HepG2 (cell line): Measurements from ENCODE around the gene SYMPK. TPM values are rescaled to one million over a fixed set of nuclear protein-coding genes. Genes with fewer than 3 reads are reported as not detected.

Source experiments
- CEBPB ChIP-seq: IDR thresholded peaks from 2 replicates; pipeline ENCODE4 v1.6.1; 2011; ENCODE audit warnings: low read depth, low read length, improper control_type of control experiment, borderline replicate concordance
- CHCHD3 ChIP-seq: sonication (generic); formaldehyde crosslinking; IDR thresholded peaks from 2 replicates; pipeline ENCODE4 v1.8.0; 2022; ENCODE audit warnings: mild to moderate bottlenecking, missing genetic modification reagents, moderate library complexity
- HNF1A ChIP-seq, 2 experiments: sonication (generic) in 1 of 2; formaldehyde crosslinking in 1 of 2; IDR thresholded peaks; 2 replicates each; pipeline versions ENCODE4 v1.4.0 to v1.6.1; 2016 to 2020; ENCODE audit warnings: borderline replicate concordance in 1 of 2, low read depth in 1 of 2, mild to moderate bottlenecking in 1 of 2, missing genetic modification reagents in 1 of 2
- HNRNPLL ChIP-seq: fragments of 200-400 bp; formaldehyde crosslinking; IDR thresholded peaks from 2 replicates; pipeline ENCODE4 v1.6.1; 2017; ENCODE audit warnings: mild to moderate bottlenecking, low read depth, low read length; ENCODE audit not compliant: poor library complexity, severe bottlenecking
- KLF9 ChIP-seq: IDR thresholded peaks from 2 replicates; pipeline ENCODE4 v1.6.1; 2016; ENCODE audit warnings: low read depth
- RBAK ChIP-seq: sonication (generic); formaldehyde crosslinking; IDR thresholded peaks from 2 replicates; pipeline ENCODE4 v1.5.1; 2020; ENCODE audit warnings: mild to moderate bottlenecking, missing genetic modification reagents
- RNF219 ChIP-seq: sonication (generic); formaldehyde crosslinking; IDR thresholded peaks from 2 replicates; pipeline ENCODE4 v1.5.0; 2020; ENCODE audit warnings: mild to moderate bottlenecking, missing genetic modification reagents
- ZNF121 ChIP-seq: sonication (generic); formaldehyde crosslinking; IDR thresholded peaks from 2 replicates; pipeline ENCODE4 v1.5.0; 2020; ENCODE audit warnings: mild to moderate bottlenecking, missing genetic modification reagents
- ZNF280B ChIP-seq: sonication (generic); formaldehyde crosslinking; IDR thresholded peaks from 2 replicates; pipeline ENCODE4 v1.5.0; 2020; ENCODE audit warnings: missing genetic modification reagents, mild to moderate bottlenecking, borderline replicate concordance
- ZNF678 ChIP-seq: sonication (generic); formaldehyde crosslinking; IDR thresholded peaks from 2 replicates; pipeline ENCODE4 v1.4.0; 2020; ENCODE audit warnings: mild to moderate bottlenecking, missing genetic modification reagents
- ZNF740 ChIP-seq: sonication (generic); formaldehyde crosslinking; IDR thresholded peaks from 2 replicates; pipeline ENCODE4 v1.4.0; 2020; ENCODE audit warnings: missing genetic modification reagents
- polyA plus RNA-seq, 8 experiments: library from polyadenylated mRNA; depleted of rRNA in 3 of 8; stranded (reverse) in 7 of 8; unstranded in 1 of 8; fragments of >200 nt; fragmentation: Illumina TruSeq in 4 of 8; extraction: Trizol in 4 of 8; gene quantifications; 2 replicates each; pipeline versions ENCODE4 v1.2.1 to v1.2.3, GENCODE V29; 2011 to 2016; ENCODE audit warnings: low read depth in 4 of 8, missing spikeins in 1 of 8, mixed read lengths in 1 of 8; ENCODE audit not compliant: insufficient read depth in 1 of 8
- total RNA-seq, 5 experiments: library from RNA; depleted of rRNA; stranded (reverse); fragments of >200 nt; fragmentation: Illumina TruSeq; extraction: Trizol; gene quantifications; 2 replicates each; pipeline ENCODE4 v1.2.3, GENCODE V29; 2016; ENCODE audit warnings: low read depth in 1 of 5
- TF ChIP-seq, protein P1 (sequence below): sonication (generic); formaldehyde crosslinking; IDR thresholded peaks from 2 replicates; pipeline ENCODE4 v1.4.0; 2020; ENCODE audit warnings: missing genetic modification reagents
- TF ChIP-seq, protein P2 (sequence below): sonication (generic); formaldehyde crosslinking; IDR thresholded peaks from 2 replicates; pipeline ENCODE4 v1.4.0; 2020; ENCODE audit warnings: missing genetic modification reagents

The SYMPK gene
- total and polyA plus RNA-seq, 2 of the 13 experiments (the other 11 are each of a cell fraction or from before 2014, with no cell fraction given) = 21.9 to 55.7 TPM

- no peak for TF ChIP-seq RNF219
- TF ChIP-seq, protein P1, sequence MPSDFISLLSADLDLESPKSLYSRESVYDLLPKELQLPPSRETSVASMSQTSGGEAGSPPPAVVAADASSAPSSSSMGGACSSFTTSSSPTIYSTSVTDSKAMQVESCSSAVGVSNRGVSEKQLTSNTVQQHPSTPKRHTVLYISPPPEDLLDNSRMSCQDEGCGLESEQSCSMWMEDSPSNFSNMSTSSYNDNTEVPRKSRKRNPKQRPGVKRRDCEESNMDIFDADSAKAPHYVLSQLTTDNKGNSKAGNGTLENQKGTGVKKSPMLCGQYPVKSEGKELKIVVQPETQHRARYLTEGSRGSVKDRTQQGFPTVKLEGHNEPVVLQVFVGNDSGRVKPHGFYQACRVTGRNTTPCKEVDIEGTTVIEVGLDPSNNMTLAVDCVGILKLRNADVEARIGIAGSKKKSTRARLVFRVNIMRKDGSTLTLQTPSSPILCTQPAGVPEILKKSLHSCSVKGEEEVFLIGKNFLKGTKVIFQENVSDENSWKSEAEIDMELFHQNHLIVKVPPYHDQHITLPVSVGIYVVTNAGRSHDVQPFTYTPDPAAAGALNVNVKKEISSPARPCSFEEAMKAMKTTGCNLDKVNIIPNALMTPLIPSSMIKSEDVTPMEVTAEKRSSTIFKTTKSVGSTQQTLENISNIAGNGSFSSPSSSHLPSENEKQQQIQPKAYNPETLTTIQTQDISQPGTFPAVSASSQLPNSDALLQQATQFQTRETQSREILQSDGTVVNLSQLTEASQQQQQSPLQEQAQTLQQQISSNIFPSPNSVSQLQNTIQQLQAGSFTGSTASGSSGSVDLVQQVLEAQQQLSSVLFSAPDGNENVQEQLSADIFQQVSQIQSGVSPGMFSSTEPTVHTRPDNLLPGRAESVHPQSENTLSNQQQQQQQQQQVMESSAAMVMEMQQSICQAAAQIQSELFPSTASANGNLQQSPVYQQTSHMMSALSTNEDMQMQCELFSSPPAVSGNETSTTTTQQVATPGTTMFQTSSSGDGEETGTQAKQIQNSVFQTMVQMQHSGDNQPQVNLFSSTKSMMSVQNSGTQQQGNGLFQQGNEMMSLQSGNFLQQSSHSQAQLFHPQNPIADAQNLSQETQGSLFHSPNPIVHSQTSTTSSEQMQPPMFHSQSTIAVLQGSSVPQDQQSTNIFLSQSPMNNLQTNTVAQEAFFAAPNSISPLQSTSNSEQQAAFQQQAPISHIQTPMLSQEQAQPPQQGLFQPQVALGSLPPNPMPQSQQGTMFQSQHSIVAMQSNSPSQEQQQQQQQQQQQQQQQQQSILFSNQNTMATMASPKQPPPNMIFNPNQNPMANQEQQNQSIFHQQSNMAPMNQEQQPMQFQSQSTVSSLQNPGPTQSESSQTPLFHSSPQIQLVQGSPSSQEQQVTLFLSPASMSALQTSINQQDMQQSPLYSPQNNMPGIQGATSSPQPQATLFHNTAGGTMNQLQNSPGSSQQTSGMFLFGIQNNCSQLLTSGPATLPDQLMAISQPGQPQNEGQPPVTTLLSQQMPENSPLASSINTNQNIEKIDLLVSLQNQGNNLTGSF = no peak
- TF ChIP-seq ZNF280B (CRISPR knock-in tag) = no peak
- TF ChIP-seq ZNF740 (CRISPR knock-in tag) = 0 out of 2 replicates have a peak, but pooled peaks have one; percentile 2
- no peak for TF ChIP-seq HNF1A (IDR thresholded peaks at IDR 0.05; ENCODE audit: low read depth)
- TF ChIP-seq HNF1A (CRISPR knock-in tag; IDR thresholded peaks at IDR 0.05; ENCODE audit: borderline replicate concordance) = no peak
- no peak for TF ChIP-seq KLF9 (CRISPR knock-in tag)
- TF ChIP-seq ZNF121 (CRISPR knock-in tag) = no peak
- peak; percentile 96 for TF ChIP-seq HNRNPLL
- no peak for TF ChIP-seq CEBPB
- peak; percentile 11; the same call in 1 of the 2 replicates for TF ChIP-seq RBAK (CRISPR knock-in tag)
- TF ChIP-seq, protein P2, sequence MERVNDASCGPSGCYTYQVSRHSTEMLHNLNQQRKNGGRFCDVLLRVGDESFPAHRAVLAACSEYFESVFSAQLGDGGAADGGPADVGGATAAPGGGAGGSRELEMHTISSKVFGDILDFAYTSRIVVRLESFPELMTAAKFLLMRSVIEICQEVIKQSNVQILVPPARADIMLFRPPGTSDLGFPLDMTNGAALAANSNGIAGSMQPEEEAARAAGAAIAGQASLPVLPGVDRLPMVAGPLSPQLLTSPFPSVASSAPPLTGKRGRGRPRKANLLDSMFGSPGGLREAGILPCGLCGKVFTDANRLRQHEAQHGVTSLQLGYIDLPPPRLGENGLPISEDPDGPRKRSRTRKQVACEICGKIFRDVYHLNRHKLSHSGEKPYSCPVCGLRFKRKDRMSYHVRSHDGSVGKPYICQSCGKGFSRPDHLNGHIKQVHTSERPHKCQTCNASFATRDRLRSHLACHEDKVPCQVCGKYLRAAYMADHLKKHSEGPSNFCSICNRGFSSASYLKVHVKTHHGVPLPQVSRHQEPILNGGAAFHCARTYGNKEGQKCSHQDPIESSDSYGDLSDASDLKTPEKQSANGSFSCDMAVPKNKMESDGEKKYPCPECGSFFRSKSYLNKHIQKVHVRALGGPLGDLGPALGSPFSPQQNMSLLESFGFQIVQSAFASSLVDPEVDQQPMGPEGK (CRISPR knock-in tag) = no peak
- TF ChIP-seq CHCHD3 = no peak
- TF ChIP-seq ZNF678 (CRISPR knock-in tag) = no peak; the same call in 1 of the 2 replicates
Measured at GRCh38 chr19:45769821-45770191, 93.1 kb downstream of the SYMPK start (continued).
